NCI-H774 (cell line): ENCODE results near the gene NDUFA7.
"Not testable (repeated sequence)": the region's sequence is repeated elsewhere in the genome, so short reads cannot be mapped to it uniquely, and the experiment has no call there.

Source experiments
- DNase-seq: peaks from one replicate; lab custom pipeline; 2025; lab: John Stamatoyannopoulos, UW

The NDUFA7 gene

DNA sequence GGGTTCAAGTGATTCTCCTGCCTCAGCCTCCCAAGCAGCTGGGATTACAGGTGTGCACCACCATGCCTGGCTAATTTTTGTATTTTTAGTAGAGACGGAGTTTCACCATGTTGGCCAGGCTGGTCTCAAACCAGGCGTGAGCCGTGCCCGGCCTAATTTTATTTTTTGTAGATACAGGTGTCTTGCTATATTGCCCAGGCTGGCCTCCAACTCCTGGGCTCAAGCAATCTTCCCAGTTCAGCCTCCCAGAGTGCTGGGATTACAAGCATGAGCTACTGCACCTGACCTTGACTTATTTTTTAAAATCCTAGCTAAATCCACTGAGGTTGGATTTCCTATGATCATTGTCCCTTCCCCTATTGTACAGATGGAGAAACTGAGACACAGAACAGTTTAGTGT, 20.3 kb upstream of the NDUFA7 start:
- DNase-seq, result not testable (repeated sequence)

DNA sequence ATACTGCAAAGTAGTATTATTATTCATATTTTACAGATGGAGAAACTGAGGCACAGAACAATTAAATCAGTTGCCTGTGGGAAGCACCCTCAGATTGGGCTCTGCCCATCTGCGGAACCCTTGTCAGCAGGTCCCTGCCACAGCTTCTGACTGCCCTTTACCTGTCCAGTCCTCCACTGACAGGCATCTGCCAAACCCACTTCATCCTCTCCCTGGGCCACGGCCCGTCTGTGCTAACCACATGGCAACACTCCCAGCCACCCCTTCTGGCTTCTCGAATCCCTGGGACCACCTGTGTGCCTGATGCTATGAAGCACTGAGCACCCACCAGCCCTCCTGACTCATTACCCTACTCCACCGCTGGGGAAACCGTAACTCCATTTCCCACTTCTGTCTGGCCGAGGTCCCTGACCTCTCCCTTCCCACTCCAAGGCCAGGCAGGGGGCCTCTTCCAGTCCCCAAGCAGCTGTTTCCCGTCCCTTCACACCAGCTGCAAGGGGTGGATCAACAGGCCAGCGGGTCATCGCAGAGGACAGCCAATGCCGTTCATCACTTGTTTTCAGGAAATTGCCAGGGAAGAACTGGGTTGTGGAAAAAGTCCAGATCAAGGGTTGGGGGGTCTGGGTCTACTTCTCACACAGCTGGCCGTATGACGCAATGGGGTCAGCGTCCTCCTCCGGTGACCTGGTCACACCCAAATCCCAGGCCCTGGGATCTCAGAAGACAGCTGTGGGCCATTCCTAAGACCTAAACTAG, 19.3 kb upstream of the NDUFA7 start:
- no peak for DNase-seq

GRCh38 chr19:8338835-8339234, 17.7 kb upstream of the NDUFA7 start:
- no peak for DNase-seq

DNA sequence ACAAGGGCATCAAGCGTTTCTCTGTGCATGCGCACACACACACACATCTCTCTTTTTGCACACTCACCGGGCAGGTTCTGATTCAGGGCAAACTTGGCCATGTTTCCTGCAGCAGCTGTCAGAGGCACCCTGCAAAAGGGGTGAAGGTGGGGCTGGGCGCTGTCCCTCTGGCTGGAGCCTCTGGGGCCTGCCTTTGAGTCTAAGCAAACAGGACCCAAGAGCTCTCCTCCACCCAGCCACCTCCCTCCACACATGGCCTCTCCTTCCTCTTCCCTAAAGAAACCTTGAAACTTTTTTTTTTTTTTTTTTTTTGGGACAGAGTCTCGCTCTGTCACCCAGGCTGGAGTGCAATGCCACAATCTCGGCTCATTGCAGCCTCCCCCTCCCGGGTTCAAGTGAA, 16.6 kb upstream of the NDUFA7 start:
- no peak for DNase-seq

DNA sequence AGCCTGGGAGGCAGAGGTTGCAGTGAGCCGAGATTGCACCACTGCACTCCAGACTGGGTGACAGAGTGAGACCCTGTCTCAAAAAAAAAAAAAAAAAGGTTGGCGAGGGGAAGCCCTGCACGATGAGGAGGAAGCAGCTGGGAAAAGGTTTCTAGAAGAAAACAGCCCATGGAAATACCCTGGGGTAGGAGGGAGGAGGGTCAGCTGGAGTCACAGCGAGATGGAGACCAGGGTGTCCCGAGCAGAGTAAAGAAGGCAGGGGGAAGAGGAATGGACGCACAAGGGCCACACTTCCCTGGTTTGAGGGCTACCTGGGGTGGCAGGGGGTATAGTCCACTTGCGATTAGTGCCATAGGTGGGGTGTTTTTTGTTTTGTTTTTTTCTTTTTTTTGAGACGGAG, 15.5 kb upstream of the NDUFA7 start:
- DNase-seq, result no peak

GRCh38 chr19:8336072-8336569, 14.9 kb upstream of the NDUFA7 start:
- DNase-seq, result no peak

DNA sequence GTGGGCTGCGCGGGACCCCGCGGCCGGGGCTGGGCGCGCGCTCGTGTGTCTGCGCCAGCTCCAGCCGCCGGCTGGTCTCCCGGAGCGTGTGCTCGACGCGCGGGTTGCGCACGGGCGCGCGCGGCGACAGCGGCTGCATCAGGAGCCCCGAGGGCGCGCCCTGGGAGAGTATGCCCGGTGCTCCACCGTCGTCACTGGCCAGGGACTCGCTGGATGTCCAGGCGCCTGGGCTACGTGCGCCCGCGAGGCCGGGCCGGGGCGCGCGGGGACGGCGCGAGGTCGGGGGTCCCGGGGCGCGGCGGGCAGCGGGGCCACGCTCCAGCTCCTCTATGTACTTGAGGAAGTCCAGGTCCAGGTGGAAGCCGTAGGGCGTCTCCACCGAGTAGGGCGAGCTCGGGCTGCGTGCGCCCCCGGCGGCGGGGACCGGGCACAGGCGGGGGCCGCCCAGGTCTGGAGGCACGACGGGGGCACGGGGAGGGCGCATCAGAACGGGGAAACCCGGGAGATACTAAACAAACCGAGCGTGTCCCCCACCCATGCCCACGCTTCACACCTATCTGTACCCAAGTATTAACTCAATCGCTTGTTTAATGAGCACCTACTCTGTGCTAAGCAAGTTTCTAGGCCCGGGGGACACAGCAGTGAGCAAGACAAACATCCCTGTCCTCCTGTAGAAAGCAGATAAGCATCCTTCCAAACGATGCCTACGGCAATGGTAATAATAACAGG, 14.3 kb upstream of the NDUFA7 start:
- peak; percentile 65 for DNase-seq

DNA sequence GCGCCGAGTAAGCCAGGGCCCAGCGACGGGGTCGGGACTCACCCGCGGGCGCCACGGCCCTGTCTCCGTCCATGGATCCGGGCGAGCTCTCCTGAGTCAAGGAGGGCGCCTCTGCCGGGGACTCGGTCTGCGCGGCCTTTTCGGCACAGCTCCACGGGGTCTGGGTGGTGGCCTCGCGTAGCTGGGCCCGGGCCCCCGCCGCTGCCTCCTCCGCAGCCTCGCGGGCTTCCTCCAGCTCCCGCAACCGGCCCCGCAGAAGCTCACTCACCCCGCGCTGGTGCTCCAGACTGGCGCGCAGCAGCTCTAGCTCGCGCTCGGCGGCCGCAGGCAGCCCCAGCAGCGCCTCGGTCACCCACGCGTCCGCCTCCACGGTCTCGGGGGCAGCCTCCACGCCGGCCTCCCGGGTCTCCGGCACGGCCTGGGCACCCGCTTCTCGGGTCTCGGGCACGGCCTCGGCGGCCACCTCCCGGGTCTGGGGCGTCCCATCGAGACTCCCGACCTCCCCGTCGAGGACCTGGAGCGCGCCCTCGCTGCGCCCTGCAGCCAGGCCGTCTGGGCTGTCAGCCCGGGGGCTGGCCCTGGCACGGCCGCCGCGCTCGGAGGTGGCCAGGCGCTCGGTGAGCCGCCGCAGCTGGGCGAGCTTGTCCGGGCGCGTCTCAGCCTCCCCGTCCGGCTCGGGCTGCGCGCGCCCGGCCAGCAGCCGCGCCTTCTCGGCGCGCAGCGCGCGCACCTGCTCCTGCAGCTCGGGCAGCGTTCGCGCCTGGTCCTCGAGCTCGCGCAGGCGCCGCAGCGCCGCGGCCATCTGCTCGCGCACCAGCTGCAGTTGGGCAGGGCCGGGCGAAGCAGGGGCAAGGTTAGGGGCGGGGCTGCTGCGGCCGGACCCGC, 13.5 kb upstream of the NDUFA7 start:
- DNase-seq, result peak; percentile 89

- no peak for DNase-seq
These were observed 12.7 kb upstream of the NDUFA7 start for GRCh38 chr19:8333767-8334457.

DNA sequence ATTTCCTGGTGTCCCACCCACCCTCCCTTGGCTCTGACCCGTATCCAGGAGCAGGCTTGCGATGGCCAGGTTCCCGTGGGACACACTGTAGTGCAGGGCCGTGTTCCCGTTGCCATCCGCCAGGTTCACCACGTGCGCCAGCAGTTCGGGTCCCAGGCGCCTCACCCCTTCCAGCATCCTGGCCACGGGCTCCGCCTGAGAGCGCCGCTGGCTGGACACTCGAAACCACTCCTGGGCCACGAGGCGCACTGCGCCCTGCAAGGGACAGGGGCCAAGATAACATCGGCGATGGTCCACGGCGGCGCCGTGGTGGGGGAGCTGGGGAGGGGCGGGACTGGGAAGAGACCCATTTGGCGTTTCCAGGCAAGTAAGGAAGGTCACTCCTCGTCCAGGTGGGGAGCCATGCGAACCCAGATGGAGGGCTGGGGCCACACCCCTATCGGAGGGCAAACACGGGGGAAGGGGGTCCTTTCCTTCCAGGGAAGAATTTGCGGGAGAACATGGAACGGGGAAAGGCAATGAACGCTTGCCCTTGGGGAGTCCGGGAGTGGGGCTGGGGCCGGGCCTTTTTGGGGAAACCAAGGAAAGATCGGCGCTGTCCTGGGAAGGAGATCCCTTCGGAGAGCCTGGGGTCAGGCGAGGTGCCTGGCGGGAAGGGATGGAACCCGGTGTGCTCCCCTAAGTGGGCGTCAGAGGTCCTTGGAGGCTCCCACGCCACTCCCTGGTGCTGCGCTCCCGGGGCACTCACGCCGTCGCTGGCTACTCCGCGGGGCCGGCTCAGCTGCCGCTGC, 12.0 kb upstream of the NDUFA7 start:
- DNase-seq, result no peak

DNA sequence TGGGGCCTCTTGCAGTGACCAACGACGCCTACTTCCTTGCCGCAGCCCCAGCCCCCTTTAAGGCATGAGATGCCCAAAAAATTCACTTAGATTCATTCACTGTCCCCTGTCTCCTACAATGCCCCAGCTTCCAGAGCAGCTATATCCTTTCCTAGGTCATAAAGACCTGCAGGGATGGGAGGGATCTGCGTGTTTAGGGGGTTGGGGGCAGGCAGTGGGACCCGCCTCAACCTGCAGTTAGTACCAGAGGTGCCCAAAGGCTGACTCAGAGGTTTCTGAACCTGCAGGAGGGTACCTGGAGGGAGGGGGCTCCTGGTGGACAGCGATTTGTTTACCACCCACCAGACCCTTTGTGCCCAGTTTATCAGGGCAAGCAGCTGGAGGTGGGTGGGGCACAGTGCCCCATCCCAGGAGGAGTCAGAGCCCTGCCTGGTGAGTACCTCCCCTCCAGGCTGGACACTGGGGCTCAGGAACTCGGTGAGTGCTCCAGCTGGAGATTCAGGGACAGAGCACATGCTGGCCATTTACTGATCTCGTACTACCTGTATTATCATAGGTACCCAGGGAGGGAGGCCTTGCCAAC, 10.2 kb upstream of the NDUFA7 start:
- DNase-seq, result no peak

- DNase-seq, result no peak
These were observed 8.8 kb upstream of the NDUFA7 start for GRCh38 chr19:8329996-8330395.

DNA sequence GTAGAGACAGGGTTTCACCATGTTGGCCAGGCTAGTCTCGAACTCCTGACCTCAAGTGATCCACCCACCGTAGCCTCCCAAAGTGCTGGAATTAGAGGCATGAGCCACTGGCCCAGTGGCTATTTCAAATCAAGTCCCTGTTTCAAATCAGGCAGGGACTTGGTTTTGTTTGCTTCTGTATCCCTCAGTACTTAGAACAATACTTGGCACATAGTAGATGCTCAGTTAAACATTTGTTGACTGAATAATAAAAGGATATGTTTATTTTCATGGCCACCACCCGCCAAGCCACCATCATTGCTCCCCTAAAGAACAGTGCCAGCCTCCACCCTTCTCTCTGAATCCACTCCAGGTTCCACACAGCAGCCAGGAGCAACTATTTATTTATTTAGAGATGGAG, 4.3 kb upstream of the NDUFA7 start:
- DNase-seq, result no peak

GRCh38 chr19:8324186-8325050, 3.2 kb upstream of the NDUFA7 start:
- DNase-seq, result no peak

DNA sequence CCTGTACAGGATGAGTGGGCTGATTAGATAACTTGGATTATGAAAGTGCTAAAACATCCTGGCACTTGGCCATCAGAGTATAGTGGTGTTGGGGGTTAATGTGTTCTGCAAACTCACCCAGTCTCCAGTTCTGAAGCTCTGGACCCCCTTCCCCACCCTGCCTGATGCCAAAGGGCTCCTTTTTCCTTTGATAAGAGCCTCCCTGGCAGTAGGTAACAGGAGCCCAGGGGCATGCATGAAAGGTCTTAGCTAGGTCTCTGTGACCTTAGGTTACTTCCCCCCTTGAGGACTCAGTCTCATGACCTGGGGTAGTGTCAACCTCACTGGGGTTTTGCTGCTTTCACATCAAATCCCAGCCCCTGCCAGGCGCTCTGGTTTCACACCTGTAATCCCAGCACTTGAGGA, 2.6 kb upstream of the NDUFA7 start:
- no peak for DNase-seq

- DNase-seq, result no peak
These were observed 1.4 kb upstream of the NDUFA7 start for GRCh38 chr19:8322638-8322997.

GRCh38 chr19:8321986-8322637, 937 bp upstream of the NDUFA7 start:
- no peak for DNase-seq

GRCh38 chr19:8320564-8321066, 560 bp downstream of the NDUFA7 start:
- DNase-seq, result no peak
